HepG2 (cell line): ENCODE results near the gene ANO4. TPM values are rescaled to one million over a fixed set of nuclear protein-coding genes. Genes with fewer than 3 reads are reported as not detected.

Experiments
- ATAC-seq: fragments of 200-7000 bp; cut with Tn5 transposase; 3 replicates; pipeline ENCODE4 v1.9.1; 2020; ENCODE audit warnings: mild to moderate bottlenecking, moderate library complexity
- BruUV-seq: library from RNA; stranded (reverse); fragments of 400-500 nt; replicated peaks from 2 replicates; lab custom pipeline; 2021; lab: Mats Ljungman, UMichigan
- CTCF ChIA-PET: fragments of 300-600 bp; formaldehyde crosslinking; extraction: SDS; loops from one replicate; lab custom pipeline; 2021; ENCODE audit warnings: low total read pairs, inconsistent platforms, low intra/inter-chr PET ratio; lab: Yijun Ruan, JAX
- POLR2A ChIA-PET: fragments of 350-600 bp; sonication (Branson Sonifier 250); formaldehyde crosslinking; loops from one replicate; lab custom pipeline; 2020; ENCODE audit warnings: antibody characterized with exemption, inconsistent platforms; lab: Yijun Ruan, JAX
- DNase-seq: peaks from one replicate; pipeline ENCODE4 v3.0.0-alpha.2; 2015; ENCODE audit warnings: low spot score
- FAIRE-seq: peaks from 3 replicates; lab custom pipeline; 2011; peaks lifted over from hg19 to GRCh38; lab: Jason Lieb, UNC
- H2AFZ ChIP-seq: one replicate; pipeline ENCODE4 v1.6.1; 2011; ENCODE audit warnings: low read length, inconsistent platforms
- H3K27ac ChIP-seq: fragments of 300-600 bp; 3 replicates; pipeline ENCODE4 v1.8.0; 2011; ENCODE audit warnings: mixed run types, mild to moderate bottlenecking, mixed read lengths, low read length, inconsistent platforms; ENCODE audit not compliant: insufficient read depth; ENCODE audit errors: extremely low read length
- H3K27me3 ChIP-seq, 2 experiments: fragments of 200-600 bp in 1 of 2; 2 replicates in 1 of 2; 3 replicates in 1 of 2; pipeline versions ENCODE4 v1.6.0 to v1.8.0; 2011; ENCODE audit warnings: low read length in 2 of 2, mild to moderate bottlenecking in 2 of 2, moderate library complexity in 2 of 2, inconsistent platforms in 1 of 2; ENCODE audit not compliant: insufficient read depth in 2 of 2, control insufficient read depth in 1 of 2
- H3K36me3 ChIP-seq, 2 experiments: fragments of 200-600 bp in 1 of 2; replicated peaks in 1 of 2; 2 replicates in 1 of 2; 3 replicates in 1 of 2; pipeline versions ENCODE4 v1.5.1 to v1.8.0; 2011; ENCODE audit warnings: low read length in 2 of 2, inconsistent platforms in 1 of 2; ENCODE audit not compliant: insufficient read depth in 2 of 2, control insufficient read depth in 1 of 2
- H3K4me1 ChIP-seq: 2 replicates; pipeline ENCODE4 v1.5.1; 2012; ENCODE audit warnings: low read length, inconsistent platforms; ENCODE audit not compliant: insufficient read depth
- H3K4me2 ChIP-seq: 2 replicates; pipeline ENCODE4 v1.6.0; 2011; ENCODE audit warnings: low read depth, low read length, inconsistent platforms
- H3K4me3 ChIP-seq, 3 experiments: fragments of 200-600 bp in 1 of 3; sonication (generic), shearing (Covaris generic) in 1 of 3; replicated peaks in 1 of 3; 2 replicates each; pipeline ENCODE4 v1.5.1; 2011 to 2016; ENCODE audit warnings: low read length in 3 of 3, inconsistent platforms in 2 of 3, low read depth in 2 of 3, mild to moderate bottlenecking in 2 of 3, control low read depth in 1 of 3, mixed read lengths in 1 of 3; ENCODE audit not compliant: insufficient read depth in 1 of 3
- H3K79me2 ChIP-seq: one replicate; pipeline ENCODE4 v1.6.1; 2011; ENCODE audit warnings: low read length, inconsistent platforms; ENCODE audit not compliant: insufficient read depth
- H3K9ac ChIP-seq: 2 replicates; pipeline ENCODE4 v1.6.0; 2011; ENCODE audit warnings: mild to moderate bottlenecking, low read depth, low read length, inconsistent platforms; ENCODE audit not compliant: insufficient read depth
- H3K9me3 ChIP-seq: 2 replicates; pipeline ENCODE4 v1.5.1; 2012; ENCODE audit warnings: mild to moderate bottlenecking, low read length
- H4K20me1 ChIP-seq: 2 replicates; pipeline ENCODE4 v1.6.0; 2011; ENCODE audit warnings: inconsistent platforms, mild to moderate bottlenecking, low read length, moderate library complexity; ENCODE audit not compliant: insufficient read depth
- CENPBD1 ChIP-seq: sonication (generic); formaldehyde crosslinking; IDR thresholded peaks from 2 replicates; pipeline ENCODE4 v1.8.0; 2022; ENCODE audit warnings: missing genetic modification reagents, low read depth, mild to moderate bottlenecking, borderline replicate concordance
- EP300 ChIP-seq, 3 experiments: sonication (generic) in 1 of 3; formaldehyde crosslinking in 1 of 3; IDR thresholded peaks; 2 replicates each; pipeline versions ENCODE4 v1.5.1 to v1.6.1; 2011 to 2020; ENCODE audit warnings: low read depth in 2 of 3, low read length in 2 of 3, borderline replicate concordance in 1 of 3, improper control_type of control experiment in 1 of 3, mild to moderate bottlenecking in 1 of 3, missing genetic modification reagents in 1 of 3, moderate library complexity in 1 of 3
- KLF15 ChIP-seq: sonication (generic); formaldehyde crosslinking; IDR thresholded peaks from 2 replicates; pipeline ENCODE4 v1.8.1; 2023; ENCODE audit warnings: borderline replicate concordance, mild to moderate bottlenecking, inconsistent platforms, missing genetic modification reagents, mixed read lengths
- MEIS1 ChIP-seq: sonication (generic); formaldehyde crosslinking; IDR thresholded peaks from 2 replicates; pipeline ENCODE4 v1.9.0; 2021; ENCODE audit warnings: mild to moderate bottlenecking, missing genetic modification reagents, moderate library complexity, borderline replicate concordance
- MTA3 ChIP-seq: sonication (generic); formaldehyde crosslinking; IDR thresholded peaks from 2 replicates; pipeline ENCODE4 v1.4.0; 2020; ENCODE audit warnings: missing genetic modification reagents
- NR2F1 ChIP-seq, 2 experiments: fragments of 450-650 bp in 1 of 2; formaldehyde crosslinking in 1 of 2; IDR thresholded peaks; 2 replicates each; pipeline versions ENCODE4 v1.5.0 to v1.6.1; 2016 to 2020; ENCODE audit warnings: mild to moderate bottlenecking in 1 of 2, missing compliant biosample characterization in 1 of 2, missing genetic modification reagents in 1 of 2, moderate library complexity in 1 of 2
- RAD51 ChIP-seq: fragments of 450-650 bp; IDR thresholded peaks from 2 replicates; pipeline ENCODE4 v1.6.1; 2016; ENCODE audit warnings: borderline replicate concordance
- SP4 ChIP-seq: sonication (generic); formaldehyde crosslinking; IDR thresholded peaks from 2 replicates; pipeline ENCODE4 v1.8.1; 2023; ENCODE audit warnings: mild to moderate bottlenecking, missing genetic modification reagents
- SRSF4 ChIP-seq: fragments of 200-400 bp; formaldehyde crosslinking; IDR thresholded peaks from one replicate; pipeline ENCODE4 v1.6.1; 2018; ENCODE audit warnings: mild to moderate bottlenecking, low read depth, low read length, moderate library complexity; ENCODE audit not compliant: poor library complexity, severe bottlenecking
- ZBTB46 ChIP-seq: sonication (generic); formaldehyde crosslinking; IDR thresholded peaks from 2 replicates; pipeline ENCODE4 v1.4.0; 2020; ENCODE audit warnings: mild to moderate bottlenecking, missing genetic modification reagents, borderline replicate concordance
- ZKSCAN5 ChIP-seq: sonication (generic); formaldehyde crosslinking; IDR thresholded peaks from 2 replicates; pipeline ENCODE4 v1.5.1; 2020; ENCODE audit warnings: mild to moderate bottlenecking, missing genetic modification reagents
- ZNF281 ChIP-seq: sonication (generic); formaldehyde crosslinking; IDR thresholded peaks from 2 replicates; pipeline ENCODE4 v1.4.0; 2020; ENCODE audit warnings: missing genetic modification reagents, borderline replicate concordance
- ZNF296 ChIP-seq: sonication (generic); formaldehyde crosslinking; conservative IDR thresholded peaks from 2 replicates; pipeline ENCODE4 v1.5.0; 2020; ENCODE audit warnings: mild to moderate bottlenecking, missing genetic modification reagents
- ZNF639 ChIP-seq: conservative IDR thresholded peaks from 2 replicates; pipeline ENCODE4 v1.6.1; 2018; ENCODE audit warnings: missing genetic modification reagents
- WGBS: methylation state at CpG from one replicate; pipeline ENCODE4 v1.1.6; 2017; ENCODE audit warnings: low lambda C conversion rate; 5-methylcytosine and 5-hydroxymethylcytosine counted together
- in situ Hi-C: cut with HindIII; loops from 2 replicates; pipeline ENCODE4 v1.10.0; 2017; ENCODE audit warnings: low pct_unique_long_range_greater_than_20kb; ENCODE audit not compliant: extremely low pct_ligation_motif_present
- intact Hi-C: fragments of 100-400 bp; cut with micrococcal nuclease; formaldehyde crosslinking; loops from one replicate; pipeline ENCODE4 v1.10.0; 2022; ENCODE audit not compliant: unreplicated experiment
- polyA plus RNA-seq, 8 experiments: library from polyadenylated mRNA; depleted of rRNA in 3 of 8; stranded (reverse) in 7 of 8; unstranded in 1 of 8; fragments of >200 nt; fragmentation: Illumina TruSeq in 4 of 8; extraction: Trizol in 4 of 8; gene quantifications; 2 replicates each; pipeline versions ENCODE4 v1.2.1 to v1.2.3, GENCODE V29; 2011 to 2016; ENCODE audit warnings: low read depth in 4 of 8, missing spikeins in 1 of 8, mixed read lengths in 1 of 8; ENCODE audit not compliant: insufficient read depth in 1 of 8
- total RNA-seq, 5 experiments: library from RNA; depleted of rRNA; stranded (reverse); fragments of >200 nt; fragmentation: Illumina TruSeq; extraction: Trizol; gene quantifications; 2 replicates each; pipeline ENCODE4 v1.2.3, GENCODE V29; 2016; ENCODE audit warnings: low read depth in 1 of 5

ANO4 gene
- total and polyA plus RNA-seq, 2 of the 13 experiments (the other 11 are each of a cell fraction or from before 2014, with no cell fraction given), result not detected

GRCh38 chr12:101165319-101165718 lies 370.7 kb downstream of the ANO4 start:
- 3% methylated on average over 4 of the region's 4 CpGs for WGBS
- H3K27ac ChIP-seq, result no peak overlapping the region
- ATAC-seq (no peak), FAIRE-seq (no peak), DNase-seq (no peak)
- CTCF ChIA-PET, result no interaction called here
- H3K4me2 ChIP-seq, result no peak overlapping the region
- intact Hi-C loops, result no loop called here
- no peaks in the 10 kb centered on the region for H3K36me3 ChIP-seq
- no peaks in the 10 kb centered on the region for H4K20me1 ChIP-seq
- no peak overlapping the region for H3K9ac ChIP-seq
- H3K4me1 ChIP-seq, result no peaks in the 10 kb centered on the region
- H3K9me3 ChIP-seq, result no peaks in the 10 kb centered on the region
- no peak overlapping the region for H2AFZ ChIP-seq
- H3K79me2 ChIP-seq, result no peaks in the 10 kb centered on the region
- H3K27me3 ChIP-seq, result peaks cover 0 to 4% of the 10 kb centered on the region in 2 experiments; a peak in 3 of 5 replicates
- H3K4me3 ChIP-seq, result no peak overlapping the region
- TF ChIP-seq CENPBD1 (no peak), ZNF281 (CRISPR knock-in tag) (no peak), EP300 (IDR thresholded peaks at IDR 0.05; ENCODE audit: low read depth in 2 of 2, low read length in 2 of 2) (no peak), EP300 (CRISPR knock-in tag; IDR thresholded peaks at IDR 0.05; ENCODE audit: borderline replicate concordance) (no peak), RAD51 (no peak), SP4 (no peak), ZBTB46 (no peak), ZNF639 (CRISPR knock-in tag) (no peak), KLF15 (CRISPR knock-in tag) (no peak), MTA3 (CRISPR knock-in tag) (no peak), NR2F1 (CRISPR knock-in tag; IDR thresholded peaks at IDR 0.05) (no peak), MEIS1 (CRISPR knock-in tag) (no peak), SRSF4 (no peak), ZNF296 (CRISPR knock-in tag) (no peak), ZKSCAN5 (CRISPR knock-in tag) (no peak)
- TF ChIP-seq, all 625 proteins: peak for 0
- BruUV-seq, result no TSS peak
- in situ Hi-C loops, result no loop called here
- POLR2A ChIA-PET, result no interaction called here
